ENCODE measurements around the gene SLC1A1. TPM values are rescaled to one million over a fixed set of nuclear protein-coding genes. Genes with fewer than 3 reads are reported as not detected.
"Not testable (repeated sequence)": the region's sequence is repeated elsewhere in the genome, so short reads cannot be mapped to it uniquely, and the experiment has no call there.

SLC1A1 gene
- total RNA-seq, 3 donors from 2014 or later = 3.4 to 13.1 (median 7.3) TPM

DNA sequence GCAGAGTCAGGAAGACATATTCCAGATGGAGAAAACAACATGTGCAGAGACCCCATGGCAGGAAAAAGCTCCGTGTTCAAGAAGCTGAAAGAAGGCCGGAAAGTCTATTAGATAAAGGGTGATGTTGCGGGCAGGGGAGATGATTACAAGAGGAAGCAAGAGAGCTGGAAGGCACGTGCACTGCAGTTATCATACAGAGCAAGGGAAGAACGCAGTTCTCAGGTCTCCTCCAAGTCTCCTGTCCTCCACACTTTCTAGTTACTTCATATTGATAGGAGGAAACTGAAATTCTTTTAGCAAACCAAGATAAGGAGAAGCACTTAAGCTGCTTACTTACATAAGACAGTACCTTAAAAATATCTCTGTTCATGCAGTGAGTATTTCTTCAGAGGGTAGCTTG lies 113.6 kb downstream of the SLC1A1 start:
- Histone ChIP-seq H3K36me3 (no peaks in the 10 kb centered on the region), H3K4me1 (no peaks in the 10 kb centered on the region), H3K9me3 (no peaks in the 10 kb centered on the region), H3K27ac (no peak overlapping the region), H3K27me3 (no peaks in the 10 kb centered on the region), H3K4me3 (no peak overlapping the region)
- intact Hi-C loops (cut with DNase I; ENCODE audit: low total_unique reads) = no loop called here
- no peak for DNase-seq (ENCODE audit: low spot score in 2 of 2)
- TF ChIP-seq, protein P1, sequence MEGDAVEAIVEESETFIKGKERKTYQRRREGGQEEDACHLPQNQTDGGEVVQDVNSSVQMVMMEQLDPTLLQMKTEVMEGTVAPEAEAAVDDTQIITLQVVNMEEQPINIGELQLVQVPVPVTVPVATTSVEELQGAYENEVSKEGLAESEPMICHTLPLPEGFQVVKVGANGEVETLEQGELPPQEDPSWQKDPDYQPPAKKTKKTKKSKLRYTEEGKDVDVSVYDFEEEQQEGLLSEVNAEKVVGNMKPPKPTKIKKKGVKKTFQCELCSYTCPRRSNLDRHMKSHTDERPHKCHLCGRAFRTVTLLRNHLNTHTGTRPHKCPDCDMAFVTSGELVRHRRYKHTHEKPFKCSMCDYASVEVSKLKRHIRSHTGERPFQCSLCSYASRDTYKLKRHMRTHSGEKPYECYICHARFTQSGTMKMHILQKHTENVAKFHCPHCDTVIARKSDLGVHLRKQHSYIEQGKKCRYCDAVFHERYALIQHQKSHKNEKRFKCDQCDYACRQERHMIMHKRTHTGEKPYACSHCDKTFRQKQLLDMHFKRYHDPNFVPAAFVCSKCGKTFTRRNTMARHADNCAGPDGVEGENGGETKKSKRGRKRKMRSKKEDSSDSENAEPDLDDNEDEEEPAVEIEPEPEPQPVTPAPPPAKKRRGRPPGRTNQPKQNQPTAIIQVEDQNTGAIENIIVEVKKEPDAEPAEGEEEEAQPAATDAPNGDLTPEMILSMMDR (IDR thresholded peaks at IDR 0.05) = no peak
- TF ChIP-seq POLR2A (IDR thresholded peaks at IDR 0.05) (no peak), POLR2AphosphoS5 (IDR thresholded peaks at IDR 0.05) (no peak)

DNA sequence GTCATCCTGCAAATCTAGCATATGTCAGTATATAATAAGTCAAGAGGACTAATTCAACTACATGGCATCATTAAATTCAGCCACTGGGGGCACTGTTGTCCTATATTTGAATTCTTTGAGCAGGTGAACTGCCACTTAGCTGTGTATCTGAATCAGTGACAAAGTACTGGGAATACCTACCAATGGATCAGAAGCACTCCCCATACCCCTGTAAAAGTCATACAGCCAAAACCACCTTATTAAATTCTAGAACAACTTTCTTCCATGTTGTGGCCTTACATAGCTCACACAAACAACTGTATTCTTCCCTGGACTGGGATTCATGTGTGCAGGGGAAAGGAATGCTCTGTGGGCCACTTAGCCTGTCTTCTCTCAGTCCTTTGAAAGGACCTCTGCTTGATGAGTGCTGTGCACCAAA lies 114.4 kb downstream of the SLC1A1 start:
- intact Hi-C loops (cut with DNase I; ENCODE audit: low total_unique reads) = no loop called here
- no peaks in the 10 kb centered on the region for H3K36me3 ChIP-seq
- peak; percentile 48 to 58 for DNase-seq (ENCODE audit: low spot score in 2 of 2)
- no peak overlapping the region for H3K27ac ChIP-seq
- no peak overlapping the region for H3K4me3 ChIP-seq
- no peaks in the 10 kb centered on the region for H3K27me3 ChIP-seq
- no peaks in the 10 kb centered on the region for H3K4me1 ChIP-seq
- H3K9me3 ChIP-seq = no peaks in the 10 kb centered on the region
- TF ChIP-seq, protein P1 (IDR thresholded peaks at IDR 0.05) = peak; percentile 41 to 64 (median 64)
- TF ChIP-seq POLR2AphosphoS5 (IDR thresholded peaks at IDR 0.05) (no peak), POLR2A (IDR thresholded peaks at IDR 0.05) (no peak)

DNA sequence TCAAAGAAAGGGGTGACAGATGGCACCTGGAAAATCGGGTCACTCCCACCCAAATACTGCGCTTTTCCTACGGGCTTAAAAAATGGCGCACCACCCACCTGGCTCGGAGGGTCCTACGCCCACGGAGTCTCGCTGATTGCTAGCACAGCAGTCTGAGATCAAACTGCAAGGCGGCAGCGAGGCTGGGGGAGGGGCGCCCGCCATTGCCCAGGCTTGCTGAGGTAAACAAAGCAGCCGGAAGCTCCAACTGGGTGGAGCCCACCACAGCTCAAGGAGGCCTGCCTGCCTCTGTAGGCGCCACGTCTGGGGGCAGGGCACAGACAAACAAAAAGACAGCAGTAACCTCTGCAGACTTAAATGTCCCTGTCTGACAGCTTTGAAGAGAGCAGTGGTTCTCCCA lies 115.8 kb downstream of the SLC1A1 start:
- H3K27ac ChIP-seq; intact Hi-C loops (cut with DNase I; ENCODE audit: low total_unique reads); H3K36me3 ChIP-seq; H3K4me3 ChIP-seq; H3K4me1 ChIP-seq; DNase-seq (ENCODE audit: low spot score in 2 of 2); H3K27me3 ChIP-seq; H3K9me3 ChIP-seq: not testable (repeated sequence)

DNA sequence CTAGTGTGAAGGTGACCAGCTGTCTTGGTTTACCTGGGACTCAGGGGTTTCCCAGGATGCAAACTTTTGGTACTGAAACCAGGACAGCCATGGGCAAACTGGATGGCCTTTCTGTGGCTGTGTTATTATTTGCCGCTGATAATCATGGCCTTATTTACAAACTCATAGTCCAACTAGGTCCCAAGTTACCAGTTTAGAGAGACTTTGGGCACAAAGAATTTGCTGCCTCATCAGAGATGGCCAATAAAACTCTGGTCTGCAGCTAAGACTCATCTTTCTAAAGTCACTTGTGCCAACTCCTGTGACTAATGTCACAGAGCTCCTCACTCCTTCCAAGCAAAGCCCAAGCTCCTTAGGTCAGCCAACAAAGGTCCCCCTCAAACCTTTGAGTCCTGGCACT lies 124.4 kb downstream of the SLC1A1 start:
- Histone ChIP-seq H3K27ac (no peak overlapping the region), H3K27me3 (no peaks in the 10 kb centered on the region), H3K4me3 (no peak overlapping the region), H3K9me3 (no peaks in the 10 kb centered on the region), H3K4me1 (no peaks in the 10 kb centered on the region), H3K36me3 (no peaks in the 10 kb centered on the region)
- no peak for TF ChIP-seq POLR2AphosphoS5 (IDR thresholded peaks at IDR 0.05)
- TF ChIP-seq, protein P1 (IDR thresholded peaks at IDR 0.05) = no peak
- no peak for TF ChIP-seq POLR2A (IDR thresholded peaks at IDR 0.05)
- intact Hi-C loops (cut with DNase I; ENCODE audit: low total_unique reads) = no loop called here
- DNase-seq (ENCODE audit: low spot score in 2 of 2) = no peak

DNA sequence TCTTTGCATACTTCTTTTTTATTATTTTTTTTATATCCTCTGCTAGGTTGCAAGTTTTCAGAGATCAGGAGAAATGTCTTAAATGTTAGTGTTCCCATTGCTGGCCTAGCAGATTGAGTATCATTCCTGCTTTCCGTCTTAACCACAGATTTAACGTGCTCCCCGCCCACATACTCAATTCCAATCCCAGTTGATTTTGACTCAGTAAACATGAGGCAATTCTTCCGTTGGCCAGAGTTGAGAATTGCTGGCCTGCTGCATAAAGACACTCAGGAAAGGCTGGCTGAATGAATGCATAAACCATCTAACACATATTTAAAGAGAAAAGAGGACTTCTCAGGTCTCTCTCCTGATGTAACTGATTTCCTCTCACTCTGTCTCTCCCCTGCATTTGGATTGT lies 125.0 kb downstream of the SLC1A1 start:
- Histone ChIP-seq H3K27me3 (no peaks in the 10 kb centered on the region), H3K36me3 (no peaks in the 10 kb centered on the region), H3K4me1 (no peaks in the 10 kb centered on the region), H3K9me3 (no peaks in the 10 kb centered on the region), H3K4me3 (no peak overlapping the region), H3K27ac (peak overlapping the region in 1 of 2 donors; percentile 15)
- no peak for DNase-seq (ENCODE audit: low spot score in 2 of 2)
- intact Hi-C loops (cut with DNase I; ENCODE audit: low total_unique reads) = no loop called here
- TF ChIP-seq POLR2AphosphoS5 (IDR thresholded peaks at IDR 0.05) = no peak
- TF ChIP-seq, protein P1 (IDR thresholded peaks at IDR 0.05) = no peak
- TF ChIP-seq POLR2A (IDR thresholded peaks at IDR 0.05) = no peak

DNA sequence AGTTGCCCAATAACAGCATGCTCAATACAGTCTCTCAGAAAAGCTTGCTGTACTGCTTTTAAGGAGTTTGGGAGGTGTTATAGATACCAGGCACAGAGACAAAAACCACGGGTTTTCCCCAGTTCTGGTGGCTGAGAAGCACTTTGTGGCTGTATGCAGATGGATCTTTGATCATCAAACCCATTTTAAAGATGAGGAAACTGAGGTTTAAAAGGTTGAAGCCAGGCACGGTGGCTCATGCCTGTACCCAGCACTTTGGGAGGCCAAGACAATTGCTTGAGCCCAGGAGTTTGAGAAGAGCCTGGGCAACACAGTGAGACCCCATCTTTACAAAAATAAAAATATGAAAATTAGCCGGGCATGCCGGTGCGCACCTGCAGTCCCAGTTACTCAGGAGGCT lies 125.5 kb downstream of the SLC1A1 start:
- no peaks in the 10 kb centered on the region for H3K27me3 ChIP-seq
- intact Hi-C loops (cut with DNase I; ENCODE audit: low total_unique reads) = no loop called here
- no peaks in the 10 kb centered on the region for H3K4me1 ChIP-seq
- H3K27ac ChIP-seq = peak overlapping the region in 1 of 2 donors; percentile 15
- no peak for DNase-seq (ENCODE audit: low spot score in 2 of 2)
- no peak for TF ChIP-seq POLR2A (IDR thresholded peaks at IDR 0.05)
- no peak for TF ChIP-seq POLR2AphosphoS5 (IDR thresholded peaks at IDR 0.05)
- TF ChIP-seq, protein P1 (IDR thresholded peaks at IDR 0.05) = no peak
- no peaks in the 10 kb centered on the region for H3K9me3 ChIP-seq
- no peaks in the 10 kb centered on the region for H3K36me3 ChIP-seq
- no peak overlapping the region for H3K4me3 ChIP-seq

Measured in breast epithelium (tissue), 4 donors.